Left ventricle myocardium superior (tissue), 1 donor: Measurements from ENCODE around the gene TRDN. TPM values are rescaled to one million over a fixed set of nuclear protein-coding genes. Genes with fewer than 3 reads are reported as not detected.

Experiments
- total RNA-seq: library from RNA; stranded (reverse); fragmentation: NEBNext Ultra II Directional; extraction: Animal tissue kit (Norgen Biotek cat#: 25700); gene quantifications from one replicate; pipeline ENCODE4 v1.2.1, GENCODE V29; 2021
- donor health status: DM: no; HTN: yes; CAD: no; lungs with severe emphysema.

The TRDN gene
- total RNA-seq, 1 donor from 2014 or later = 470 TPM

Other genes with a start within 250 kb of the TRDN start
- 0.20 TPM for gene NKAIN2, start 166.9 kb upstream of the TRDN start, total RNA-seq